ENCODE measurements around the gene USP48.

USP48 gene

DNA sequence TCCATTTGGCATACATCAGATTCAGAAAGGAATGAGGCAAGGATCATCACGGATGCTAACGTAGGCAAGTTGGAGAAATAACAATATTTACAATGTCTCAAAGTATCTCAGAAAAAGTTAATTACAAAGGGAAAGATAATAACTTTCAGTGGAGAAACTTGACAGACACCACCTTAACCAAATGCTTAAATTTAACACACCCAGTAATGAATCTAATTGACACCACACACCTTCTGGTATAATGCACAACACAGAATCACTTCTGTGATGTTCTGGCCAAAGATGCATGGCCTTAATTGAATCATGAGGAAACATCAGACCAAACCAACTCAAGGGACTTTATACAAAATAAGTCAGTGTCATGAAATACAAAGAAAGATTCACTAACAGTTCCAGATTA is 23.1 kb downstream of the USP48 start:
- no peak for TF ChIP-seq FOXM1 (IDR thresholded peaks at IDR 0.05; ENCODE audit: borderline replicate concordance, low read depth)

DNA sequence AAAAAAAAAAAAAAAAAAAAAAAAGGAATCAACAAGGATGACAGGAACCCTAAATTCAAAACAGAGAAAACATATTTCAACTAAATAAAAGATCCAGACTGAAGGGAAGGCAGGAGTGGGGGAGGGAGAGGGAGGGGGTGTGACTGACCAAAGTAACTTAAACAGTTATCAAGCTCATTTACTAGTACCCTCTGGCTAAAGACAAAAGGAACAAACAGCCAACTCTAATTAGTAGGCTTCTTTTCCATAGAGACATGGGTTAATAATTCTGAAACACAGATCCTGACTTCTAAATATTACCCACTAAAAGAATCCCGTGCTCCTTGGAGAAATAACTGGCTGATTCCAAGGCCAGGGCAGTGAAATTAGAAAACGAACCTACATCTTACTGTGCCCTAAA is 23.8 kb downstream of the USP48 start:
- TF ChIP-seq RAD21 (IDR thresholded peaks at IDR 0.05; ENCODE audit: low read depth), result no peak
- TF ChIP-seq EP300 (IDR thresholded peaks at IDR 0.05; ENCODE audit: borderline replicate concordance), result no peak
- TF ChIP-seq NFIC (IDR thresholded peaks at IDR 0.05), result no peak
- TF ChIP-seq CEBPB (IDR thresholded peaks at IDR 0.05), result no peak
- TF ChIP-seq YY1 (IDR thresholded peaks at IDR 0.05; ENCODE audit: low read depth), result no peak
- no peak for TF ChIP-seq USF1 (IDR thresholded peaks at IDR 0.05)
- TF ChIP-seq ZBTB7A (IDR thresholded peaks at IDR 0.05; ENCODE audit: low read depth), result no peak
- no peak for TF ChIP-seq CREB1 (IDR thresholded peaks at IDR 0.05; ENCODE audit: low read depth)
- TF ChIP-seq FOXM1 (IDR thresholded peaks at IDR 0.05; ENCODE audit: borderline replicate concordance, low read depth), result no peak
- no peak for TF ChIP-seq EGR1 (IDR thresholded peaks at IDR 0.05)
- TF ChIP-seq TEAD4 (IDR thresholded peaks at IDR 0.05), result no peak
- TF ChIP-seq, protein P1, sequence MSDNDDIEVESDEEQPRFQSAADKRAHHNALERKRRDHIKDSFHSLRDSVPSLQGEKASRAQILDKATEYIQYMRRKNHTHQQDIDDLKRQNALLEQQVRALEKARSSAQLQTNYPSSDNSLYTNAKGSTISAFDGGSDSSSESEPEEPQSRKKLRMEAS (IDR thresholded peaks at IDR 0.05), result no peak

DNA sequence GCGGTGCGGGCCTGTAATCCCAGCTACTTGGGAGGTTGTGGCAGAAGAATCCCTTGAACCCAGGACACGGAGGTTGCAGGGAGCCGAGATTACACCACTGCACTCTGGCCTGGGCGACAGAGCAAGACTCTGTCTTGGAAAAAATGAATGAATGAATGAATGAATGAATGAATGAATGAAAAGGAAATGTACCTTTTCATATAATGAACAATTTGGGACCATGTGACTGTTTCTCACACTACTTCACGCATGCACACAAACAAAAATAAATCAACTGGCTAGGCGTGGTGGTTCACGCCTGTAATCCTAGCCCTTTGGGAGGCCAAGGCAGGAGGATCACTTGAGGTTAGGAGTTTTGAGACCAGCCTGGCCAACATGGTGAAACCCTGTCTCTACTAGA is 24.3 kb downstream of the USP48 start:
- TF ChIP-seq REST (IDR thresholded peaks at IDR 0.05; ENCODE audit: low read depth) (no peak), NFIC (IDR thresholded peaks at IDR 0.05) (no peak), EP300 (IDR thresholded peaks at IDR 0.05; ENCODE audit: borderline replicate concordance) (no peak), FOXM1 (IDR thresholded peaks at IDR 0.05; ENCODE audit: borderline replicate concordance, low read depth) (no peak), TAF1 (IDR thresholded peaks at IDR 0.05; ENCODE audit: low read depth) (no peak), TEAD4 (IDR thresholded peaks at IDR 0.05) (no peak), TCF12 (IDR thresholded peaks at IDR 0.05; ENCODE audit: low read depth) (no peak), ZBTB7A (IDR thresholded peaks at IDR 0.05; ENCODE audit: low read depth) (no peak), CREB1 (IDR thresholded peaks at IDR 0.05; ENCODE audit: low read depth) (no peak)
- TF ChIP-seq, protein P1 (IDR thresholded peaks at IDR 0.05), result no peak

- TF ChIP-seq REST (IDR thresholded peaks at IDR 0.05; ENCODE audit: low read depth) (no peak), TAF1 (IDR thresholded peaks at IDR 0.05; ENCODE audit: low read depth) (no peak), NFIC (IDR thresholded peaks at IDR 0.05) (no peak), CEBPB (IDR thresholded peaks at IDR 0.05) (no peak), EGR1 (IDR thresholded peaks at IDR 0.05) (no peak), EP300 (IDR thresholded peaks at IDR 0.05; ENCODE audit: borderline replicate concordance) (no peak), RAD21 (IDR thresholded peaks at IDR 0.05; ENCODE audit: low read depth) (no peak), CREB1 (IDR thresholded peaks at IDR 0.05; ENCODE audit: low read depth) (no peak), USF1 (IDR thresholded peaks at IDR 0.05) (no peak), FOXM1 (IDR thresholded peaks at IDR 0.05; ENCODE audit: borderline replicate concordance, low read depth) (no peak), TEAD4 (IDR thresholded peaks at IDR 0.05) (no peak), ZBTB7A (IDR thresholded peaks at IDR 0.05; ENCODE audit: low read depth) (no peak), YY1 (IDR thresholded peaks at IDR 0.05; ENCODE audit: low read depth) (no peak), TCF12 (IDR thresholded peaks at IDR 0.05; ENCODE audit: low read depth) (no peak)
- TF ChIP-seq, protein P1 (IDR thresholded peaks at IDR 0.05), result no peak
Observed at GRCh38 chr1:21756393-21757089, 26.4 kb downstream of the USP48 start.

- TF ChIP-seq CEBPB (IDR thresholded peaks at IDR 0.05) (no peak), RAD21 (IDR thresholded peaks at IDR 0.05; ENCODE audit: low read depth) (no peak), TAF1 (IDR thresholded peaks at IDR 0.05; ENCODE audit: low read depth) (no peak), TEAD4 (IDR thresholded peaks at IDR 0.05) (no peak), EP300 (IDR thresholded peaks at IDR 0.05; ENCODE audit: borderline replicate concordance) (no peak)
Observed at GRCh38 chr1:21755067-21755466, 27.9 kb downstream of the USP48 start.

- TF ChIP-seq CEBPB (IDR thresholded peaks at IDR 0.05) (no peak), EP300 (IDR thresholded peaks at IDR 0.05; ENCODE audit: borderline replicate concordance) (no peak), FOXM1 (IDR thresholded peaks at IDR 0.05; ENCODE audit: borderline replicate concordance, low read depth) (no peak), YY1 (IDR thresholded peaks at IDR 0.05; ENCODE audit: low read depth) (no peak), EGR1 (IDR thresholded peaks at IDR 0.05) (no peak), CREB1 (IDR thresholded peaks at IDR 0.05; ENCODE audit: low read depth) (no peak), RAD21 (IDR thresholded peaks at IDR 0.05; ENCODE audit: low read depth) (no peak), TEAD4 (IDR thresholded peaks at IDR 0.05) (no peak), USF1 (IDR thresholded peaks at IDR 0.05) (no peak), TCF12 (IDR thresholded peaks at IDR 0.05; ENCODE audit: low read depth) (no peak)
- TF ChIP-seq, protein P1 (IDR thresholded peaks at IDR 0.05), result no peak
Observed at GRCh38 chr1:21754583-21754982, 28.4 kb downstream of the USP48 start.

All from Ishikawa (cell line).